Glomerular endothelial cell (primary cell): Measurements from ENCODE around the gene CHSY3. TPM values are rescaled to one million over a fixed set of nuclear protein-coding genes. Genes with fewer than 3 reads are reported as not detected.

Source experiments
- DNase-seq: peaks from one replicate; pipeline ENCODE4 v3.0.0-alpha.2; 2011; ENCODE audit warnings: low read depth, low spot score; ENCODE audit errors: extremely low read depth
- total RNA-seq: library from RNA; depleted of rRNA; stranded (reverse); fragments of >200 nt; gene quantifications from 2 replicates; pipeline ENCODE4 v1.2.3, GENCODE V29; 2015

CHSY3 gene
- total RNA-seq, 1 donor from 2014 or later = 7.7 TPM

DNA sequence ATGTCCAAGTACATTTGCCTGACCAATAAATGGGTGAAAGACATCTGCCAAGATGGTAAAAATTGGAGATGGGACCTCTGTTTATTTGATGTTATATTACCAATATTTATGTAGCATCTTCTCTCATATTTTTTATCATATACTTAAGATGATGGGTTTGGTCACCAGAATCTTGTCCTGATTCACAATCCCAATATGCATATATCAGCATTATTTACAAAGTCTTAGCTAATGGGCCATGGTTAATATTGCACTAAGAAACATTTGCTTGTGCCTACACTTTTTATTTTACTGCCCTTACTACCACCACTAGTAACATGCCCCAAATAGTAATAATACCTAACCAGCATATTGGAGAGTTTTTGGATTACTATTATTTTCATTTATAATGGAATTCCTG, 116.7 kb downstream of the CHSY3 start:
- no peak for DNase-seq

DNA sequence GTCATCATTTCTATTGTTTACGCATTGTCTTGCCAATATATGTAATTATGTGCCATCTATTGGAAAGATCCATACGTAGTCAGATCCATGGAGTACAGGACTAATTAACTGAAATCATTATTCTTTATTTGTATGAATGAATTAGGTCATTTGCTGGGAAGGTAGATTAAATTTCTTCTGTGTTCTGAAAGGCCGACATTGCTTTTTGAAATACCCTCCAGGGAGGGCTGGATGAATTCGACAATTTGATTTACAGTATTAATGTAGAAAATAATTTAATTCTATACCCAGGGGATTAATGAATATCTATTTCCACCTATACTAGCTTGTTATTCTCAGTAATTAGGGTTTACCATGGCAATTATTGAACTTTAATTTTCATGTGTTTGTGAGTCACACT, 117.6 kb downstream of the CHSY3 start:
- DNase-seq = no peak

DNA sequence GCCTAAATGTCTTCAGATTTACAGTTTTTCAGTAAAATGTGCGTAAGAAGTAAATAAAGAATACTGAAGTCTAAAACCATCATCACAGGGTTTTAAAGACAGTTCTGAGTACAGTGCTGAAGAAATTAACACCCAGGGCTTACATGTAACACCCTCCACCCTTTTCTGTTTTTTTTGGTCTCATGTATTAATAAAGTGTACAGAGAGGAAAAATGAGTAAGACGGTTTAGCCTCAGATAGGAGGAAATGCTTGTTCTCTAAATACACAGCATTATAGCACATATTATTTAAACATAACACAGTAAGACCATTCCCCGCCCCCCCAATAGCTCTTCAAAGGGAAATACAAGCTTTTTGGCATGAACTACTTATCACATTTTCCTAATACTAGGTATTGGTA, 119.3 kb downstream of the CHSY3 start:
- DNase-seq = no peak

DNA sequence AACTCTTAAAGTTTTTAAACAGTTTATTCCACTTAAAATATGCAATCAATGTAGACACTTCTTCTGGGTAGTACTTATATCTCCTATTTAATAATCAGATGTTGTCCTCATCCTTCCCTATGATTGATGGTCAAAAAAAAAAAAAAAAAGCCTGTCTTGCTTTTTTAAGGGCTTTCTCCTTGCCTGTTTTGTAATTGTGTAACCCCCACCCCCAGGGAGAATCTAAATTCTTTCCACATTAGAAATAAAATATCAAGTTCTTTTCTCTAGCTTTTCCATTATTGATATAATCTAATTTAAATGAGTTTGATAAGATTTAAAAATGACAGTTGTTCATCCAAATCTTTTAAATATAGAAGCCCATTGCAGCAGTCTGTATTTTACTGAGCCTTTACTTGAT, 119.7 kb downstream of the CHSY3 start:
- DNase-seq = no peak

DNA sequence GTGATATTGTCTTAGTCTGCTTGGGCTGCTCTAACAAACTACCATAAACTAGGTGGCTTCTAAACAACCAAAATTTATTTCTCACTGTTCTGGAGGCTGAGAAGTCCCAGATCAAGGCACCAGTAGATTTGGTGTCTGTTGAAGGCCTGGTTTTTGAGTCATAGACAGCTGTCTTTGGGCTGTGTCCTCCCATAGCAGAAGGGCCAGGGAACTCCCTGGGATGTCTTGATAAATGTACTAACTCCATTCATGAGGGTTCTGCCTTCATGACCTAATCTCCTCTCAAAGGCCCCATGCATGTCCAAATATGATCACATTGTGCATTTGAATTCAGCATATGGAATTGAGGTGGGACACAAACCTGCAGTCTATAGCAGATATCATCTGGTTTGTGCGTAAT, 121.2 kb downstream of the CHSY3 start:
- DNase-seq = no peak

DNA sequence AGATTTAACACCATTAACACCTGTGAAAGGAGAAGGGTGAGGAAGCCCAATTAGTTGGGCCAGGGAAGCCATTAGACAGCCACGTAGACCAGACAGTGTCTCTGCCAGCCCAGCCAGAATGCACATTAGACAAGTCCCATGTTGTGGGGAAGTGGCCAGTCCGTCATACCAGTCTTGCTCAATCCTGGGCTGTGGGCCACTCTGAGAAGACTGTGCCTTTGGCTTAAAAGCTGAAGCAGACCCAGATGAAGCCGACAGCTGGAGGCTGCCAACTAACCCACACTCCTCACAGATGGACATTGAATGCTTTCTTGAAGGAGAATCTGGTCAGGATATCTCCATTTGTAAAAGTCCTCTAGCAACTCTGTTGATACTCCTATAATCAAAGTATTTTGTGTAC, 128.5 kb downstream of the CHSY3 start:
- no peak for DNase-seq

DNA sequence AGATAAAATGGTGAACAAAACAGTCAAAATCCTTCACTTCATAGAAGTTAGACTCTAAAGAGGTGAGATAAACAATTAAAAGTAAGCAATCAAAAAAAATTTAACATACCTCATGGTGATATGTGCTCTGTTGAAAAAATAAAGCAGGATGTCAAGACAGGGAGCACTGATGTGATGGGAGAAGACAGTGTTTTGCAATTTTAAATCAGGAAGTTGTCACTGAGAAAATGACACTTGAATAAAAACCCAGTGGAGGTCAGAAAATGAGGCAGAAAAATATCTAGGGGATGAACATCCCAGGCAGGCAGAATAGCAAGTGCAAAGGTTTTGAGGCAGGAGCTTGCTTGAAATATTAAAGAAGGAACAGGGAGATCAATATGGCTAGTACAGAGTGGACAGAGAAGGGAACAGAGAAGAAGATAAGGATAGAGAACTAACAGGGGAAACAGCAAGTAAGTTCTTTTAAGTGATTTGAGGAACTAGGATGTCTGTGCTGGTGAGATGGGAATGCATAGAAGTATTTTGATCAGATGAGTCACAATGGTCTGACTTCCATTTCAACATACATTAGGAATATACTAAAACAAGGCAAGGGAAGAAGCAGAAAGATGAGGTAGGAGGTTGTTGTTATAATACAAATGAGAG, 130.4 kb downstream of the CHSY3 start:
- DNase-seq = no peak

DNA sequence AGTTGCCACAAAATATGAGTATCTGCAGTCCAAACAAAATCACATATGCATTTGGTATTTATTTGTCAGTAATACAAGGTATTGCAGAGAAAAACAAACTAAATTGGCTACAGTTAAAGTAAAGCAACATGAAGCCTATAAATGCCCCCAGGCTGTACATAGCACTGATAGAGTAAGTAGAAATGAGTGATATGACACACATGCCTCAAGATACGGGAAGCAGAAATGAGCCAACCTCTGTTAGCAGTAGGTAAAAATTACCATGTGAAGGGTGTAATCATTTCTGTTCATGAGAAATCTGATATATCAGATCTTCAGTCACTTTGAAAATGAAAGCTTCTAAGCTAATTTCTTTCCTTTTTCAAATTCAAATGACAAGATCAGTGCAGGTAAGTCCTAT, 131.1 kb downstream of the CHSY3 start:
- DNase-seq = no peak

DNA sequence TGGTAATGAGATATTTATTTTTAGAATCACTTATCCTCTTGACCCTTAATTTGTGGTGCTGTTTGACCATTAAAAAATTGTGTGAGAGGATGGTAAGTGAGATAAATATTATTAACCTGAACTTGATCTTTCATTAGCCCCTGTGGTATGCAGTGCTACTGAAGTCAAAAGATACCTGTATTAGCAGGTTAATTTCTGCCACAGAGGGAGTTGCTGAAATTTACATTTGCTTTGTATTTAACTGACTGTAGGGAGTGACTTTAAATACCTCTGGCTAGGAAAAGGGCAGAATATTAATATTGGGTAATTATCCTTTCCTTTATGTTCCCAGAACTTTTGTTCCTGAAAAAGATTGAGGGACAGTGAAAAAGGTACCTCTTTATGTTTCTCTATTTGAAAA, 133.6 kb downstream of the CHSY3 start:
- no peak for DNase-seq

DNA sequence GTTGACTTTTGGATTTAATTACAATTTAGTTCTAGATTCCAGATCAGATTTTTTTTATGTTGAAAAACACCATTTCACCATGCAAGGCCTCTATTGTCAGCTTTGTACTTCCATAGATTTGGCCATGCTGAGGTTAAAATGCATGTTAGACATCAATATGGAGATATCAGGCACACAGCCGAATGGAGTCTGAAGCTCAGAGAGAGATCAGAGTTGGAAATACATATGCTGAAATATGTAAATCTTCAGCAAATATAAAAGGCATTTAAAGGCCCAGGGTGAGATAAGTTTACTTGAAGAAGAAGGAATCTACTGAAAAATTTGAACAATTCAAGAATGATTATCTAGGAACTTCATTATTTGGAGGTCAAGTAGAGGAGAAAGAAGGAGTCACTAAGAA, 139.6 kb downstream of the CHSY3 start:
- DNase-seq = no peak

DNA sequence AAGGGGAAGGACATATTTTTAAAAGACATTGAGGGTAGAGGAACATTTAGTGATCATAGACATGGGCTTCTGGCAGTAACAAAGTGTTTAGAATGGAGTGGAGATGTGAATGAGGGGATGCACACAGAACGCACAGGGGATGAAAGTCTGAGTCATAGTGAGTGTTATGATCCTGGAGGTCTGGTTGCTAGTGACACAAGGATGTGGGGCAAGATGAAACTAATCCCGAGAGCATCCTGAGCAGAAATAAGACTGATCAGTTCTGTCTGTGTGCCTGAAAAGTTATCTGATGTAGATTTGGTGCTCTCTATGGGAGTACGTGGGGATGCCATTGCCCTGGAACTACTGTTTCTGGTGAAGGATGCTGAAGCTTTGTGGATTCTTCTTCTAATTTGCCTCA, 141.1 kb downstream of the CHSY3 start:
- no peak for DNase-seq

DNA sequence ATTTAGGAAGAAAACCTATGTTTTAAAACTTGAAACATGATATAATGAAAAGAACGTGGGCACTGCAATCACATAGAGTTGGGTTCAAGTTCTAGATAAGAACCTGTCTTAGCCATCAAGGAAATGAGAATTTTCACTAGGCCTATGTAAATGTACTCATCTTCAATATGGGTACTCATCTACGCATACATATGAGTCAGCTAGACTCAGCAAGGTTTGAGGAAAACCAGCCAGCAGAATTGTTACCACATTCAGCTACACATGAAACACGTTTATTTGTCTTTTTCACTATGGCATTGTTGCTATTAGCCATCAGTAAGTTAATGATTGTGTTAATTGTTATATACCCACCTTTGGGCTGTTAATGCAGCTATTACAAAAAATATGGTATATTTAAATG, 146.3 kb downstream of the CHSY3 start:
- DNase-seq = no peak

DNA sequence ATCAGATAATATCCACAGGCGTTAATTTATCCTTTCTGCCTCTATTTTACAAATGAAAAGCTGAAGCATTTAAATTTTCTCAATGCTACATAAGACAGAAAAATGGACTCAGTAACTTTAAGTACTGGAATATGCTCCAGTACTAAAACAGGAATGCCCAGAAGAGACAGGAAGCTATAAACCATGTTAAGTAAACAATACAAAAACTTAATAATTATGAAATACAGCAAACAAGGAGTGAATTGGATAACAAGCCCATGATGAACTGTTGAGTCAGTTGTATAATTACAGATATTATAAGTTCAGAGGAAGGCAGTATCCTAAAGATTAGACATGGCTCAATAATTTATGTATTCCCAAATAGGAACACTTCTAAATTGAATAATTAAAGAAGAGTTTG, 148.5 kb downstream of the CHSY3 start:
- no peak for DNase-seq

DNA sequence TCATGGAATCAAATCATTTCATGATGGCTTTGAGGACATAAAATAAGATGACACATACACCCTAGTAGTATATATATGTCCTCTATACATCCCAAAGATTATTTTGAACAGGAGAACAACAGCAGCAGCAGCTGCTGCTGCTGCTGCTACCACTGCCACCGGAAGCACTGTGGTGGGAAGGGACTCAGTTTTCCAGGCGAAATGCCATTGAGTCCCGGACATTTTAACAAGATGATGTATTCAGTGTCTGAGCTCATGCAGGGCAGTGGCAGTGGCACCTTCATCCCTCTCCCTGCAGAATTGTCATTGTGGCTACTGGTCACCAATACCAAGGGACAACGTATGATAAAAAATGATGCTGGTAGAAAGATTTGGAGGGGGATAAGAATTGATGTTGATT, 151.3 kb downstream of the CHSY3 start:
- no peak for DNase-seq

DNA sequence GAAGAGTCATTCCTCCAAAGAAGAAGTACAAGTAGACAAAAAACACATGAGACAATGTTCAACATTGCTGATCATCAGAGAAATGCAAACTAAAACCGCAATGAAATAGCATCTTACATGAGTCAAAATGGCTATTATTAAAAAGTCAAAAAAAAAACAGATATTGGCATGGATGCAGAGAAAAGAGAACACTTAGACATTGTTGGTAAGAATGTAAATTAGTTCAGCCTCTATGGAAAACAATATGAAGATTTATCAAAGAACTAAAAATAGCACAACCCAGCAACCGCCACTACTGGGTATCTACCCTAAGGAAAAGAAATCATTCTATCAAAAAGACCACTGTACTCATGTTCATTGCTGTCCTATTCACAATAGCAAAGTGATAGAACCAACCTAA, 157.5 kb downstream of the CHSY3 start:
- no peak for DNase-seq

DNA sequence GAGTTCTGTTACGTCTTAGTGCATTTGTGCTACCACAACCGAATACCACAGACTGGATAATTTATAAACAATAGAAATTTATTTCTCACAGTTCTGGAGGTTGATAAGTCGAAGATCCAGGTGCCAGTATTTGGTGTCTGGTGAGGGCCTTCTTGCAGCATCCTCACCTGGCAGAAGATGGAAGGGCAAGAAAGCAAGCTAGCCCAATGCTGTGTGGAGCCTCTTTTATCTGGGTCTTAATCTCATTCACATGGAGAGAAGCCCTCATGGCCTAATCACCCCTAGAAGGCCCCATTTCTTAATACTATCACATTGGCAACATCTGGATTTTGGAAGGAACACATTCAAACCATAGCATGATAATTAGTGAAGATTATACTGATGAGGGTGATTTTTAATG, 159.3 kb downstream of the CHSY3 start:
- DNase-seq = no peak

DNA sequence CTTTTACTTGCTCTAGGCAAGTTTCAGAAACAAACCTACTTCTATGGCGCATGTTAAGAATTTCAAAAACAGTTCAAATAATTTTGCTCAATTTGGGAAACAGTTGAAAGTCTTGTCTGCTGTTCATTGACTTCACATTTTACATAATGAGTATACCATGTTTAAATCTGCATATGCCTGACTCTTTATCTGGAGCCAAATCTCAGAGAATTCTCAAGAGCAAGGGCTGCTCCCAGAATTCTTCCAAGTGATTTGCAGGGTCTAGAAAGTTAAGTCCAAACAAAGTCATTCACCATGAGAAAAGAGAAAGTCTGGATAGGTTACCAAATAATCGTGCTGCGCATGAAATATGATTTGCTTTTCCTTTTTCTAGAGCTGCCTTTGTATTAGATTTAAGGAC, 160.2 kb downstream of the CHSY3 start:
- no peak for DNase-seq

DNA sequence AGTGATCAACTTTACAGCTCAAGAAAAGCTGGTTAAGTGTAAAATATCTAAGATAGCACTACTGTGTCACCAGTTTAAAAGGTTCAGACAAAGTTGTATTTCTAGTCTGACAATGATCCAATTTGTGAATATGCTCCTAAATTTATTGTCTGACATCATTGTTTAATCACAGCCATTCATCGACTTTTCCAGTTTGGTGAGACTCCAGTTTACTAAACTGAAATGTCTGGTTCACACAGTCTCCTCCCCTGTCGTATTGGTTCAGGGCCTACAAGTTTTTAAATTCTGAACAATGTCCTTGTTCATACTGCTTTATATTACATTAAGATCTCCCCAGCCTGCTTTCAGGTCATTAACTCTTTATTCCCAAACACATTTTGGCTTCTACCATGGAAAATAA, 161.4 kb downstream of the CHSY3 start:
- DNase-seq = no peak

DNA sequence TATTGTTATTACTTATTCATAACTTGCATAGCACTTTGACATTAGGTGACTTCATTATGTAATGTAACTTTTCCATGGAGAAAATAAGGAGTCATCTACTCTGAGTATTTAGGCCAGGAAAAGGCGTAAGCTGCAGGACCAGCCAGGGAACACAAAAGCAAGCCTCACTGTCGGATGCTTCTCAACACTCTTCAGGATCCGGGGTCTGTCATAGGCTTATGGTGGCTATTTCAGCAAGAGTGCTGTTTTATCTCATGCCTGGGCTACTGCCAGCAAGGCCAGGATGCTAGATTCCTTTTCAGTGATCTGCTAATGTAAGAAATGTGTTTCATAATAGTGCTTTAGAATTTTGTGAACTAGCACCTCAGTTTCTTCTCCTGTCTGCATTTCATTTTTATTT, 162.4 kb downstream of the CHSY3 start:
- no peak for DNase-seq

DNA sequence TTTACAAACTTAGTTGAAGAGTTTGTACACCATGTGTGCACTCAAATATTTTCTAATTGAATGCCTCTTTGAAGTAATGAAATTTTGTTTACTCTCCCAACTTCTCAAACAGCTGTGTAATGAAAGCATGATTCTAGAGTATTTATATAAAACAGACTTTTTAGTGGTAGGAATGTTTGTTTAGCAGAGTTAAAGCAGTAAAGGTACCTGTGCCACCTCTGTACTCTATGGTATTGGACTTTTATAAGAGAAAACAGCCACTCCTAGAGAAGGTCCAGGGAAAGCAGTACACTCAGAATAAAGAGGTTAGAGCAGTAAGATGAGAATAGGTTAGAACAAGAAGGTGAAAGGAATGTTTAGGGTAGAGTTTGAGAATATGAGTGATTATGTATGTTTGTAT, 163.1 kb downstream of the CHSY3 start:
- DNase-seq = no peak

DNA sequence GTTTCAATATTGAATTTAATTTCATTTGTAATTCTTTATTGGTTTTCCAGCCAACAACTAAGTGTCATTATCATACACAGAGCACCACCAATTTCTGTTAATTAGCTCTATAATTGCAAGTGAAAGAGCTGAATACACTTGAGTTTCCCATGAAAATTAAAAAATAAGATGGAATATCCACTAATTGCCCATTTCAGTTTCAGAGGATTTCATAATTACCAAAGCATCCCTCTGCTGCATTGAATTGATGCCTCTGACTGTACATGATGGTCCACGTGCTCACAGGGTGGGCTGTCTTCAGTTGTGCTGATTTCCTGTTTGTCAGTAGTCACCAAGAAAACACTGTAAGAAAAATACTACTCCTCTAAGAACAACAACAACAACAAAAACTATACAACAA, 163.8 kb downstream of the CHSY3 start:
- no peak for DNase-seq

DNA sequence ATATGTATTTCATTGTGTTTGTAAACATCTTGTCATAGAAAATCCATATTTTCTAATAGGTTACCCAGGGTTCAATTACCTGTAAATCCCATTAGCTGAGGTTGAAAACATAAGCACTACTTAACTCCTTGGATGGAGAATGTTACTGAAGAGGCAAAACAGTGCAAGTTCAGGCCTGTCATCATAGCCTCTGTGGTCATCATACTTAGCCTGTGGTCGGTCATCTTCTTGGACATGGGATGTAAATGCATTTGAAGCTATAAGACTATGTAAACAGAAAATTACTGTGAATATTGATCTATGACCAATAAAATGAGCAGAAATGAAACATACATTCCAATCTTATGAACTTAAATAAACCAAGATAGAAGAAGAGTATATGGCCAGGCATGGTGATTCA, 164.7 kb downstream of the CHSY3 start:
- DNase-seq = no peak

DNA sequence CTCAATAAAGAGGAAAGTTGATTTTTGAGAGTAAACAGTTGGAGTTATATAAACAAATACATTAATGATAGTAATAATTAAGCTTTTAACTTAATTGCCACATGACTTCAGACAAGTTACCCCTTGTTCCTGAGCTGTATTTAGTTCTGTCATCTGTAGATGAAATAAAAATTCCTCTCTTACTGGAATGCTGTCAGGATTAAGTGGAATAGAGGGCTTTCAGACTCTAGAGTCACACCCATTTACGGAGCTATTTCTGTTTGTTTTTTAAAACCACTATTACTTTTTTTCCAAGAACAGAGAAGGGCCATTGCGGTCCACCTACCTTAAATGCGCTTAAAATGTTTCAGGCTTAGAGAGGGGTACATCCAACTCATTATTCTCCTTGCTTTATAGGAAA, 170.6 kb downstream of the CHSY3 start:
- DNase-seq = no peak

DNA sequence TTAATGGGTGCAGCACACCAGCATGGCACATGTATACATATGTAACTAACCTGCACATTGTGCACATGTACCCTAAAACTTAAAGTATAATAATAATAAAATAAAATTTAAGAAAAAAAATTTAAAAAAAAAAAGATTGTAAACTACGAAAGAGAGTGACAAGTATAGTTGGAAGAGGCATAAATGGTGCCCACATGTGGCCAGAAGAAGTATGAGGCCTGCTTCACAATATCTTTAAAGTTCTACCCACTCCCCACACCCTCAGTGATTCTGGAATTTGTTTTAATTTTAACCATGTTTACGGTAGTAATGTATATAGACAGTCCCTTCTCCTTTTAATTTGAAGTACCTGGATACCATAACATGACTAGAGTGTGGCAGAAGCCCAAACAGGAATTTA, 172.7 kb downstream of the CHSY3 start:
- no peak for DNase-seq
